Muscle layer of duodenum (tissue), 2 donors: ENCODE data around the gene KIF26B.

Experiments used
- H3K27ac ChIP-seq: one replicate; pipeline ENCODE4 v1.7.0; 2013; ENCODE audit warnings: mild to moderate bottlenecking, low read length
- H3K27me3 ChIP-seq: one replicate; pipeline ENCODE4 v1.7.0; 2013; ENCODE audit warnings: low read depth, mild to moderate bottlenecking, control low read depth, low read length
- H3K36me3 ChIP-seq, 2 donors: one replicate each; pipeline ENCODE4 v1.7.0; 2013; ENCODE audit warnings: low read length in 2 of 2, control low read depth in 1 of 2, mild to moderate bottlenecking in 1 of 2; ENCODE audit not compliant: insufficient read depth in 2 of 2, control insufficient read depth in 1 of 2
- H3K4me1 ChIP-seq, 2 donors: one replicate each; pipeline ENCODE4 v1.7.0; 2013; ENCODE audit warnings: low read length in 2 of 2, mild to moderate bottlenecking in 2 of 2, control low read depth in 1 of 2, moderate library complexity in 1 of 2; ENCODE audit not compliant: insufficient read depth in 2 of 2, control insufficient read depth in 1 of 2
- H3K4me3 ChIP-seq, 2 donors: one replicate each; pipeline ENCODE4 v1.7.0; 2013; ENCODE audit warnings: low read length in 2 of 2, low read depth in 1 of 2, mild to moderate bottlenecking in 1 of 2
- H3K9me3 ChIP-seq, 2 donors: one replicate each; pipeline ENCODE4 v1.7.0; 2013; ENCODE audit warnings: low read length in 2 of 2, control low read depth in 1 of 2, mild to moderate bottlenecking in 1 of 2; ENCODE audit not compliant: control insufficient read depth in 1 of 2
- donor health status: healthy.

Gene KIF26B

GRCh38 chr1:245748240-245748639 is 593.5 kb downstream of the KIF26B start:
- Histone ChIP-seq H3K27ac (no peak overlapping the region), H3K4me3 (no peak overlapping the region), H3K36me3 (peaks cover 0 to 18% of the 10 kb centered on the region in 2 donors), H3K9me3 (peaks cover 0 to 2% of the 10 kb centered on the region in 2 donors), H3K27me3 (no peaks in the 10 kb centered on the region), H3K4me1 (no peaks in the 10 kb centered on the region)

- peaks cover 0 to 2% of the 10 kb centered on the region in 2 donors for H3K9me3 ChIP-seq
- H3K27me3 ChIP-seq, result no peaks in the 10 kb centered on the region
- H3K36me3 ChIP-seq, result peaks cover 0 to 18% of the 10 kb centered on the region in 2 donors
Observed at GRCh38 chr1:245748646-245749045, 593.9 kb downstream of the KIF26B start.

GRCh38 chr1:245749053-245749452 is 594.3 kb downstream of the KIF26B start:
- Histone ChIP-seq H3K4me3 (no peak overlapping the region), H3K27me3 (no peaks in the 10 kb centered on the region), H3K36me3 (peaks cover 0 to 18% of the 10 kb centered on the region in 2 donors), H3K4me1 (no peaks in the 10 kb centered on the region), H3K9me3 (peaks cover 0 to 2% of the 10 kb centered on the region in 2 donors), H3K27ac (no peak overlapping the region)

More at GRCh38 chr1:245748646-245749045, 593.9 kb downstream of the KIF26B start:
- Histone ChIP-seq H3K27ac (no peak overlapping the region), H3K4me3 (no peak overlapping the region), H3K4me1 (no peaks in the 10 kb centered on the region)

- H3K4me3 ChIP-seq, result no peak overlapping the region
- H3K27me3 ChIP-seq, result no peaks in the 10 kb centered on the region
- peaks cover 0 to 10% of the 10 kb centered on the region in 2 donors for H3K9me3 ChIP-seq
- H3K4me1 ChIP-seq, result no peaks in the 10 kb centered on the region
- H3K27ac ChIP-seq, result no peak overlapping the region
- H3K36me3 ChIP-seq, result peaks cover 0 to 18% of the 10 kb centered on the region in 2 donors
Observed at GRCh38 chr1:245750261-245750660, 595.5 kb downstream of the KIF26B start.

GRCh38 chr1:245751116-245751515 is 596.3 kb downstream of the KIF26B start:
- H3K36me3 ChIP-seq, result peaks cover 0 to 18% of the 10 kb centered on the region in 2 donors
- no peak overlapping the region for H3K27ac ChIP-seq
- peaks cover 0 to 16% of the 10 kb centered on the region in 2 donors for H3K9me3 ChIP-seq
- no peaks in the 10 kb centered on the region for H3K4me1 ChIP-seq
- no peak overlapping the region for H3K4me3 ChIP-seq
- no peaks in the 10 kb centered on the region for H3K27me3 ChIP-seq

GRCh38 chr1:245751726-245752470 is 597.1 kb downstream of the KIF26B start:
- Histone ChIP-seq H3K27me3 (no peaks in the 10 kb centered on the region), H3K9me3 (peaks cover 0 to 15% of the 10 kb centered on the region in 2 donors), H3K4me3 (no peak overlapping the region), H3K4me1 (no peaks in the 10 kb centered on the region), H3K36me3 (peaks cover 0 to 18% of the 10 kb centered on the region in 2 donors), H3K27ac (no peak overlapping the region)

GRCh38 chr1:245752561-245752960 is 597.8 kb downstream of the KIF26B start:
- H3K36me3 ChIP-seq, result peaks cover 0 to 18% of the 10 kb centered on the region in 2 donors
- peaks cover 0 to 18% of the 10 kb centered on the region in 2 donors for H3K9me3 ChIP-seq
- H3K27ac ChIP-seq, result no peak overlapping the region
- H3K4me1 ChIP-seq, result no peaks in the 10 kb centered on the region
- H3K27me3 ChIP-seq, result no peaks in the 10 kb centered on the region
- no peak overlapping the region for H3K4me3 ChIP-seq

- H3K4me1 ChIP-seq, result no peaks in the 10 kb centered on the region
- H3K36me3 ChIP-seq, result peaks cover 0 to 8% of the 10 kb centered on the region in 2 donors
- no peak overlapping the region for H3K27ac ChIP-seq
- no peaks in the 10 kb centered on the region for H3K27me3 ChIP-seq
- peaks cover 0 to 18% of the 10 kb centered on the region in 2 donors for H3K9me3 ChIP-seq
- no peak overlapping the region for H3K4me3 ChIP-seq
Observed at GRCh38 chr1:245753807-245754206, 599.0 kb downstream of the KIF26B start.

GRCh38 chr1:245754463-245754961 is 599.7 kb downstream of the KIF26B start:
- H3K9me3 ChIP-seq, result peaks cover 0 to 18% of the 10 kb centered on the region in 2 donors
- H3K27ac ChIP-seq, result no peak overlapping the region
- H3K4me3 ChIP-seq, result no peak overlapping the region
- H3K27me3 ChIP-seq, result no peaks in the 10 kb centered on the region
- peaks cover 0 to 2% of the 10 kb centered on the region in 2 donors for H3K36me3 ChIP-seq
- H3K4me1 ChIP-seq, result no peaks in the 10 kb centered on the region
